GM08714 (cell line): ENCODE data around the gene AMH.

ENCODE experiments used
- H3K4me3 ChIP-seq: fragments of 200-500 bp; sonication (Bioruptor generic); 2 replicates; pipeline ENCODE4 v1.5.1; 2014; ENCODE audit warnings: mild to moderate bottlenecking, low read length, inconsistent platforms
- ZNF274 ChIP-seq: IDR thresholded peaks from 2 replicates; pipeline ENCODE4 v1.6.1; 2012; ENCODE audit warnings: mild to moderate bottlenecking, low read depth, low read length

The AMH gene

DNA sequence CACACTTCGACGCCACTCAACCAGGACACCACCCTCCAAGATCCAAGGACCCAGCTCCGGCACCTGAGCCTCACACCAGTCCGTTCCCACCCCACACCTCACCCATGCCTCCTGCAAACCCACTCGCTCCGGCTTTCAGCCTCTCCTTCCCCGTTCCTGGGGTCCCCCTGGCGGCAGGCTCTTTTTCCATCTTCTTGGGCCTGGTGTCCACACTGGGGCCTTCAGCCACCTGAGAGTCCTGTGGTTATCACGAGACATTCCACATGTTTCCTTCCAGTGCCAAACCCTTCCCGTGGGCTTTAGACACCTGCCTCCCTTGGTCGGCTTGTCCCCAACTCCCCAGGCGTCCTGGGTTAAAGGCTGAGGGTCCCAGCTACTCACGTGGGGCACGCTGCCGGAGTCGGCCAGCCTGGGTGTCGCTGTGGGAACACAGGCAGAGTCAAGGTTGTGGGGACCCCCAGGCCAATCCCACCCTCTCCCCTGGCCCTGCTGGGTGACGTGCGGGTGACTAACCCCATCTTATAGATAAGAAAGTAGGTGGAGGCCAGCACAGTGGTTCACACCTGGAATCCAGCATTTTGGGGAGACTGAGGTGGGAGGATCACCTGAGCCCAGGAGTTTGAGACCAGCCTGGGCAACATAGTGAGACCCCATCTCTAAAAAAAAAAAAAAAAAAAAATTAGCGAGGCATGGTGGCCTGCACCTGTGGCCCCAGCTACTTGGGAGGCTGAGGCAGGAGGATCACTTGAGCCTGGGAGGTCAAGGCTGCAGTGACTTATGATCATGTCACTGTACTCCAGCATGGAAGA is 5.1 kb downstream of the AMH start:
- no peak for TF ChIP-seq ZNF274
- no peak overlapping the region for H3K4me3 ChIP-seq

DNA sequence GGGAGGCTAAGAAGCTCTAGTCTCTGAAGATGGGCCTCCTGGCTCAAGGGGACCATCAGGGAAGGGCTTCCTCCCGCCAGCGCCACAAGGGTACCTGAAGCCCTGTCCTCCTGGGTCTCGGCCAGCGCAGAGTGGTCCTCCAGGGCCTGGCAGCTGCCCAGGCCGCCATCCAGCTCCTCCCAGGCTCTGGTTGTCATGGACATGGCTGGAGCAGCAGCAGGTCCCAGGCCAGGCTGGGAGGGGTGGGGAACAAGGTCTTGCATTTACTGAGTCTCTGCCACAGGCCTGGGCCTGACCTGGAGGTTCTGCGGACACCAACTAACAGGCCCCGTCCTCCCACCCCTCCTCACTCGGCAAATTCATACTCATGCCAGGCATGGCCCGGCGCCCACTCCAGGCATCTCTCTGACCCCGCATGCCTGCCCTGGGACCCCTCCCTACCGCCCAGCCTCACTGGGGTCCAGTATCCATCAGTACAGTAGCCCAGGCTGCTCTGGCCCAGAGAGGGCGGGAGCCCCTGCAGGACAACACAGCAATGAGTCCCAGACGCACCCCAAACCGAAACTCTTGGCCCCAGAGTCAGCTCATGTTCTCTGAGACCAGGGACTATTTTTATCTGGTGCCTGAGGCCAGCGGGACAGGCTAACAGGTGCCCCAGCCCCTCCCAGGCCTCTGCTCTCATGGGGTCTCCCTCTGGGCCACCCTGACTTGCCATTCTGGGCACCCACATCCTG is 6.2 kb downstream of the AMH start:
- H3K4me3 ChIP-seq: no peak overlapping the region; the same call in 1 of the 2 replicates
- TF ChIP-seq ZNF274: no peak

DNA sequence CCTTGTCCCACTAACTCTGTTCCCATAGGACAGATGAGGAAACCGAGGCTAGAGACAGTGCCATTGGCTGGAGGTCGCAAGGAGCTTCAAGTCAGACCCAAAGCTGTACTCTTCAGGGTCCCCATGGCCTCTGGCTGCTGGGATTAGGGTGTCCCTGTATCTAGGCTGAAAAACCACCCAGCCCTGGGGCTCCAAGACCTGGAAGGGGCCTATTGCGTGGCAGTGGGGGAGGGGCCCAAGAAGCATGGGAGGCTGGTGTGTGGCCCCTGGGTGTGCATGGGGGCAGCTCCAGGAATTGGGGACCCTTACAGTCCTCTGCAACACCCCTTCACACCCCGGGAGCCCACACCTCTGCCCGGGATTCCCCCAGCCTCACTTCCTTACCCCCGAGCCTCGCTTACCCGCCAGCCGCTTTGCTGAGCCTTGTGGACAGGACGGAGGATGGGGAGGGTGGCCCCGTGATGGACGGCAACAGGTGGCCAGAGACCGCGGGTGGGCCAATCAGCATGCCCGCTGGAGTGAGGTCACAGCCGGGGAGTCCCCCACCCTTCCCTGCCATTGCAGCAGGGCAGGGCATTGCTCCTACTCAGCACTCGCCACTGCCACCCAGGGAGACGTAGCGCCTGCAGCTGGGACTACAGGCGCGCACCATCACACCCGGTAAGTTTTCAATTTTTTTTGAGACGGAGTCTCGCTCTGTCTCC is 7.0 kb downstream of the AMH start, which contains the start of gene JSRP1:
Gene JSRP1, minus strand, starts transcription at position 436 of the 704 bp plus-strand sequence. CDS start 1,103 bp downstream, outside the sequence.
- no peak within 1 kb of the TSS; the same call in 1 of the 2 replicates for H3K4me3 ChIP-seq
- no peak for TF ChIP-seq ZNF274

DNA sequence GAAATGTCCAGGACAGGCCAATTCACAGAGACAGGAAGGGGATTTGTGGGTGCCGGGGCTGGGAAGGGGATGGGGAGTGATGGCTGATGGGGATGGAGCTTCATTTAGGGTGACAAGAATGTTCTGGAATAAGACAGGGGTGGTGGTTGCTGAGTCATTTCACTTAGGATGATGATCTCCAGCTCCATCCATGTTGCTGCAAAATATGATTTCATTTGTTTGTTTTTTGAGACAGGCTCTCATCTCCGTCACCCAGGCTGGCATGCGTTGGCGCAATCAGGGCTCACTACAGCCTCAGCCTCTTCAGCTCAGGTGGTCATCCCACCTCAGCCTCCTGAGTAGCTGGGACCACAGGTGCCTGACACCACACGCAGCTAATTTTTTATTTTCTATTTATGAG is 10.2 kb downstream of the AMH start:
- H3K4me3 ChIP-seq: no peak overlapping the region
- no peak for TF ChIP-seq ZNF274

DNA sequence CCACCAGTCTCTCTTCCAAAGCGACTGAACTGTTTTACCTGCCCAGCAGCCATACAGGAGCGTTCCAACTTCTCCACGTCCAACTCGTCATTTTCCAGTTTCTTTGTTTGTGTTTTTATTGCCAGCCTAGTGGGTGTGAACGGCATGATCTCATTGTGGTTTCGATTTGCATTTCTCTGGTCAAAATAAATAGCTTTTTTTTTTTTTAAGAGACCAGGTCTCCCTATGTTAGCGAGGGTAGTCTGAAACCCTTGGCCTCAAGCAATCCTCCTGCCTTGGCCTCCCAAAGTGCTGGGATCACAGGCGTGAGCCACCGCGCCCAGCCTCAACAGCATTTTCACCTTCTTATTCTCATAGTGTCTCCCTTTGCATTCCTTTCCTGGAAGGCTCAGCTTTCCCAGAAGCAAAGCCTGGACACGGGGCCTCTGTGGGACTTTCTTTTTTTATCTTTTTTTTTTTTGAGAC is 11.2 kb downstream of the AMH start:
- TF ChIP-seq ZNF274: no peak
- H3K4me3 ChIP-seq: no peak overlapping the region

DNA sequence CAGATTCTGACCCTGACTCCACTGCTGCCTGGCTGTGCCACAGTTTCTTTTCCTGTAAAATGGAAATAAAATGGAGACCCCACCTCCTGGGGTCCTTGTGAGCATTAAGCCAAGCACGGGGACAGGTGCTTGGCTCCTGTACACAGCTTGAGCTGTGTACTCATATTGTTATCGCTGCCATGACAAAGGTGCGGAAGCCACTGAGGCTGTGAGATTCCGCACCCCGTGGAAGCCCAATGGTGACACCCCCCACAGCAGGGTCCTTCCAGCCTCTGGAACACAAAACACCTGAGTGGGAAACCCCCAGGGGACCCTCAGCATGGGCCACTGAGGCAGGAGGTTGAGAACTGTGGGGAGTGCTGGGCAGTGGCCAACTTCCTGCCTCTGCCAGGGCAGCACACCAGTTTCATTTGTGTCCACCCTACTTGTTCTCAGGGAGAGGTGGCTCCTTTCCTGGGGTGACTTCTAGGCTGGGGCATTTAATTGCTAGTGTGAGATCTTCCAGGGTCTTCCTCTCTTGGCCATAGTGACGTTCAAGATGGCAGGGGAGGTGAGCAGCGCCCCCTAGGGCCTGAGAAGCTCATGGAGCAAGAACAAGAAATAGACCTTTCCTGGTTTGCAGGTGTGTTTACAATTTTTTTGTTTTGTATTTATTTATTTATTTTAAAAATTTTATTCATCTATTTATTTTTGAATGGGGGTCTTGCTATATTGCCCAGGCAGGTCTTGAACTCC is 12.5 kb downstream of the AMH start:
- TF ChIP-seq ZNF274: no peak
- H3K4me3 ChIP-seq: no peak overlapping the region

DNA sequence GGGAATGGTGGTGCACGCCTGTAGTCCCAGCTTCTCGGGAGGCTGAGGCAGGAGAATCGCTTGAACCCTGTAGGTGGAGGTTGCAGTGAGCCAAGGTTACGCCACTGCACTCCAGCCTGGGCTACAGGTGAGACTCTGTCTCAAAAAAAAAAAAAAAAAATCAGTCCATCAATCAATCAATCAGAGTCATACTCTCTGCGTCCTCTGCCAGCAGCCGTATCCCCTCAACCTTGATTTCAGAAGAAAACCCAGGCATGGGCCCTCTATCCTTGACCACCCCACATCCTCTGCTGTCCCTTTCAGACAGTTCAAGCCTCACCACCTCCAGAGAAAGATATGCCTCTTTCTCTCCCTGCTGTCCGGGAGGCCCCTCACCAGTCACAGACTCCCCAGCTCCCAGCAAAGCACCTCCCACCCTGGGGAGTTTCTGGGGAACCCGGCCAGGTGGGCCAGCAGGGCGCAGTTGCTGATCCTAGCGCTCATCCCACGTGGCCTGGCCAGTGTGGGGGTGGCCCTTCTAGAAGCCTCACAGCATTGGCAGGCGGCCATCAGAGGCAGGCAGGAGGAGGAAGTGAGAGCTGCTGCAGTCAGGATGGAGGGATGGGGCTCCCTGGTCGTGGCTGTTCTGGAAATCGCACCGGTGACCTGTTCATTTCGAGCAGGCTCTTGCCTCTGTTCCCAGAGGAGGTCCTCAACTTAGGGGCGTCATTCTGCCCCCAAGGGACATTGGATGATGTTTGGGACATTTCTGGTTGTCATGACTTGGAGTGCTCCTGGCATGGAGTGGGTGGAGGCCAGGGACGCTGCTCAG is 17.3 kb downstream of the AMH start:
- no peak for TF ChIP-seq ZNF274
- no peak overlapping the region; the same call in 1 of the 2 replicates for H3K4me3 ChIP-seq

DNA sequence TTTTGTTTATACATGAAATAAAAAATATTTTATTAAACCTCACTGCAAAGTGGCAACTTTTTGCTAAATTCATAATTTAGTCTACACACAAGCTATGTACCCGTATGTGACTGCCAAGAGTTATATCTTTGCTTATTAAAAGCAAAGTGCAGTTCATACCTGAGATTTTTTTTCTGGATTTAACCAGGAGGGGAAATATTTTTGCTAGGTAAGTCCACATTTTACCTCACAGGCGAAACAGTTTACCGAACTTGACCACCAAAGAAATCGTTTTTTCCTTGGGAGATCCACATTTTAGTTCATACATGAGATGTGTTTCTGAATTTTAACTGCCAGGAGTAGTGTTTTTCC is 19.3 kb downstream of the AMH start:
- H3K4me3 ChIP-seq: no peak overlapping the region; the same call in 1 of the 2 replicates
- no peak for TF ChIP-seq ZNF274

DNA sequence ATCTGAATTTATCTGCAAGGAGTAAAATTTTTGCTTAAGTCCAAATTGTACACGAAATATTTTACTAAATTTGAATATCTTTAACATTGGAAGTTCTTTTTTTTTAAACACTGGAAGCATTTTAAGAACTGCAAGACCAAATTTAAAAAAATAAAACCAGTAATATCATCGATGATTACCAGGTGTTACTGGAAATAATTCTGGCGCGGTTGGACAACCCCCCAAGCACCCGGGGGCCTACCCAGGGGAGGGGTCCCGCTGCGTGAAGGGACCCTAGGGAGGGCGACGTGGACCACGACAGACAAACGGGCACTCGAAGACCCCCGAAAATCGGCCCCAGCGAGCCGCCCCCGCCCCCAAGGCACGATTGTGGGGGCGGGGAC is 19.7 kb downstream of the AMH start:
- TF ChIP-seq ZNF274: no peak
- H3K4me3 ChIP-seq: peak overlapping the region; percentile 88

DNA sequence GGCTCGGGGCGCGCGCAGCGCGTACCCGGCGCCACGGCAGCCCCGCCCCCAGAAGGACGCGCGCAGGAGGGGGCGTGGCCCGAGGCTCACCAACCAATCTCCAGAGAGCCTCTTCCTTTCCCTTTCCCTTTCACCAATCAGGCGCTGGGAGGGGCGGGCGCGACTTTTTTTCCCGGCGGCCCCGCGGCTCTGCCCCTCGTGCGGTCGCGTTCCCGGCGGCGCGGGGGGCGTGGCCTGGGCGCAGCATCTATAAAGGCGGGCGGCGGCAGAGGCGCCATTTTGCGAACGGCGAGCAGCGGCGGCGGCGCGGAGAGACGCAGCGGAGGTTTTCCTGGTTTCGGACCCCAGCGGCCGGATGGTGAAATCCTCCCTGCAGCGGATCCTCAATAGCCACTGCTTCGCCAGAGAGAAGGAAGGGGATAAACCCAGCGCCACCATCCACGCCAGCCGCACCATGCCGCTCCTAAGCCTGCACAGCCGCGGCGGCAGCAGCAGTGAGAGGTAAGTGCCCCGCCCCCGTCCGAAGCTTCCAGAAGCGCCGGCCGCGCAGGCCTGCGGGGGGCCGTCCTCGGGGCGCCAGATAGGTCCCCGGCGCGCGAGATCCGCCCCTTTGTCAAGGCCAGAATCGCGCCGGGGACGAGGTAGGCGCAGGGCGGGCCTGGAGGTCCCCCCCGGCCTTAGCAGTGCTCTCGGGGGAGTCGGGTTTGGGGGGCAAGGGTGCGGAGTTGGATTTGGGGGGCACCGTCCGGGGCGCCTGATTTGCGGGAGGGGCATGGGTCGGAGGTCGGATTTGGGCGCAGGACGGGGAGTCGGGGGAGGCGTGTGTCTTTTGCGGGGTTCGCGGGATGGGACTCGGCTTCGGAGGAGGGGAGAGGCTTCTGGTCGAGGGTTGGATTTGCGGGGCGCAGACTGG is 20.4 kb downstream of the AMH start:
- H3K4me3 ChIP-seq: peak overlapping the region; percentile 88
- TF ChIP-seq ZNF274: no peak

DNA sequence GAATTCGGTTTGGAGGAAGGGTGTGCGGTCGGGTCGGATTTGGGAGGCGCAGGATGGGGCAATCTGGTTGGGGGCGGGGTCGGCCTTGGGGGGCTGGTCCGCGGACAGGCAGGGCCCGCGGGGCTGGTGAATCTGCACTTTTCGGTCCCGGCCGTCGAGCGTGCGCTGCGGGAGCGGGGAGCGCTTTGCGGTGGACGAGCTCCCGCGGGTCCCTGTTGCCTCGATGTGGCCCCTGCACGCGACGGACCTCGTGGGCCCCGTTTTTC is 21.0 kb downstream of the AMH start:
- H3K4me3 ChIP-seq: peak overlapping the region; percentile 87
- no peak for TF ChIP-seq ZNF274
